Measurements from ENCODE around the gene ACER3. TPM values are rescaled to one million over a fixed set of nuclear protein-coding genes. Genes with fewer than 3 reads are reported as not detected.

Gene ACER3
- total and polyA plus RNA-seq, 2 of the 4 experiments (the other 2 are of a cell fraction), result 3.5 to 10.0 TPM

GRCh38 chr11:76823481-76824028 lies 37.2 kb upstream of the ACER3 start:
- Histone ChIP-seq H4K20me1 (ENCODE audit: insufficient read depth, low read length) (no peaks in the 10 kb centered on the region), H2BK5ac (ENCODE audit: low read depth, low read length, poor library complexity, severe bottlenecking) (no peak overlapping the region), H3K27ac (ENCODE audit: insufficient read depth, low read length) (no peak overlapping the region), H2AFZ (replicated peaks; ENCODE audit: low read length, poor library complexity) (peak overlapping the region; percentile 76), H3K9me1 (ENCODE audit: insufficient read depth, low read length) (peaks cover 5% of the 10 kb centered on the region), H2AK9ac (replicated peaks; ENCODE audit: low read depth, low read length, poor library complexity) (no peak overlapping the region), H2BK120ac (ENCODE audit: low read depth, low read length) (no peak overlapping the region; the same call in 1 of the 2 replicates), H3K4me1 (ENCODE audit: control insufficient read depth, insufficient read depth, low read length) (peaks cover 3% of the 10 kb centered on the region), H3K56ac (ENCODE audit: extremely low read depth, insufficient read depth, low read length) (no peak overlapping the region), H4K5ac (ENCODE audit: low read depth, low read length) (0 out of 2 replicates have a peak overlapping the region, but pooled peaks have one; percentile 16), H3K79me1 (ENCODE audit: low read depth in 1 of 2, low read length in 2 of 2) (no peaks in the 10 kb centered on the region), H2BK15ac (ENCODE audit: low read depth, low read length) (0 out of 3 replicates have a peak overlapping the region, but pooled peaks have one; percentile 32), H3K18ac (ENCODE audit: low read depth, low read length) (no peak overlapping the region), H4K91ac (ENCODE audit: insufficient read depth, low read depth, low read length) (0 out of 2 replicates have a peak overlapping the region, but pooled peaks have one; percentile 4), H3K14ac (replicated peaks; ENCODE audit: low read depth, low read length) (no peak overlapping the region), H3K27me3 (ENCODE audit: control insufficient read depth, insufficient read depth, low read length) (peaks cover 7% of the 10 kb centered on the region), H2AK5ac (ENCODE audit: low read depth, low read length) (no peak overlapping the region), H2BK20ac (ENCODE audit: low read depth, low read length) (no peak overlapping the region), H3K4me2 (ENCODE audit: low read depth, low read length) (peak overlapping the region; percentile 35; the same call in 1 of the 2 replicates), H3K9ac (ENCODE audit: low read depth, low read length) (no peak overlapping the region), H3K9me3 (ENCODE audit: control insufficient read depth, insufficient read depth, low read length) (no peaks in the 10 kb centered on the region), H3K23ac (ENCODE audit: low read depth, low read length) (no peak overlapping the region), H4K8ac (ENCODE audit: low read depth in 2 of 2, low read length in 2 of 2) (peak overlapping the region in 1 of 2 experiments; percentile 69; a peak in 2 of 4 replicates), H3K4ac (ENCODE audit: low read depth, low read length) (no peak overlapping the region), H3K36me3 (ENCODE audit: control insufficient read depth, insufficient read depth, low read length) (no peaks in the 10 kb centered on the region), H3K4me3 (ENCODE audit: insufficient read depth, low read depth, low read length) (no peak overlapping the region)
- ChIA-PET POLR2A (ENCODE audit: unreplicated experiment) (no interaction called here), CTCF (no interaction called here)
- TF ChIP-seq POLR2A (IDR thresholded peaks at IDR 0.05; ENCODE audit: low read depth, low read length), result no peak
- no peak for TF ChIP-seq ELK1 (IDR thresholded peaks at IDR 0.05; ENCODE audit: borderline replicate concordance, low read depth, low read length)
- no peak for TF ChIP-seq USF2 (IDR thresholded peaks at IDR 0.05; ENCODE audit: low read depth, low read length)
- TF ChIP-seq FOS (IDR thresholded peaks at IDR 0.05; ENCODE audit: low read depth, low read length), result no peak
- TF ChIP-seq RCOR1 (IDR thresholded peaks at IDR 0.05; ENCODE audit: insufficient replicate concordance, low read length), result no peak
- TF ChIP-seq RFX5 (IDR thresholded peaks at IDR 0.05; ENCODE audit: low read depth, low read length), result no peak
- TF ChIP-seq BHLHE40 (IDR thresholded peaks at IDR 0.05; ENCODE audit: low read depth, low read length), result no peak
- TF ChIP-seq CHD1 (IDR thresholded peaks at IDR 0.05; ENCODE audit: low read depth, low read length), result no peak
- no peak for TF ChIP-seq MAZ (IDR thresholded peaks at IDR 0.05; ENCODE audit: borderline replicate concordance, low read depth, low read length)
- no peak for TF ChIP-seq MXI1 (IDR thresholded peaks at IDR 0.05; ENCODE audit: borderline replicate concordance, low read depth, low read length)
- TF ChIP-seq RAD21 (IDR thresholded peaks at IDR 0.05; ENCODE audit: low read length), result no peak
- TF ChIP-seq CTCF (conservative IDR thresholded peaks at IDR 0.05; ENCODE audit: low read depth, low read length), result no peak
- TF ChIP-seq SMC3 (IDR thresholded peaks at IDR 0.05; ENCODE audit: low read depth, low read length), result no peak
- TF ChIP-seq NFE2L2 (IDR thresholded peaks at IDR 0.05; ENCODE audit: low read depth, low read length), result no peak
- TF ChIP-seq CEBPB (IDR thresholded peaks at IDR 0.05; ENCODE audit: low read depth, low read length), result no peak
- no peak for TF ChIP-seq MAFK (IDR thresholded peaks at IDR 0.05; ENCODE audit: low read depth, low read length)
- DNase-seq (peak; percentile 76), ATAC-seq (ENCODE audit: low read depth) (peak; percentile 35; the same call in 1 of the 2 replicates)
- dilution Hi-C loops (cut with HindIII; ENCODE audit: low sequenced_read_pairs, unreplicated experiment) (no loop called here), intact Hi-C loops (cut with micrococcal nuclease) (no loop called here), in situ Hi-C loops (cut with MboI; ENCODE audit: low sequenced_read_pairs) (no loop called here)
- BruUV-seq (replicated peaks), result no TSS peak
- WGBS, 2 experiments (ENCODE audit: extremely low coverage in 2 of 2, insufficient read length in 1 of 2), result no CpG with 5 or more reads among the region's 9 CpGs
